ENCODE results near the gene RANBP10. TPM values are rescaled to one million over a fixed set of nuclear protein-coding genes. Genes with fewer than 3 reads are reported as not detected.
A peak's percentile ranks its signal among the peaks of the same experiment; 100 is the strongest.

Gene RANBP10
- total and polyA plus RNA-seq, 2 of the 13 experiments (the other 11 are each of a cell fraction or from before 2014, with no cell fraction given): 9.2 to 22.7 TPM

GRCh38 chr16:67847064-67847861, 40.9 kb upstream of the RANBP10 start, which contains the start of gene CENPT (continued):
- TF ChIP-seq, protein P1, sequence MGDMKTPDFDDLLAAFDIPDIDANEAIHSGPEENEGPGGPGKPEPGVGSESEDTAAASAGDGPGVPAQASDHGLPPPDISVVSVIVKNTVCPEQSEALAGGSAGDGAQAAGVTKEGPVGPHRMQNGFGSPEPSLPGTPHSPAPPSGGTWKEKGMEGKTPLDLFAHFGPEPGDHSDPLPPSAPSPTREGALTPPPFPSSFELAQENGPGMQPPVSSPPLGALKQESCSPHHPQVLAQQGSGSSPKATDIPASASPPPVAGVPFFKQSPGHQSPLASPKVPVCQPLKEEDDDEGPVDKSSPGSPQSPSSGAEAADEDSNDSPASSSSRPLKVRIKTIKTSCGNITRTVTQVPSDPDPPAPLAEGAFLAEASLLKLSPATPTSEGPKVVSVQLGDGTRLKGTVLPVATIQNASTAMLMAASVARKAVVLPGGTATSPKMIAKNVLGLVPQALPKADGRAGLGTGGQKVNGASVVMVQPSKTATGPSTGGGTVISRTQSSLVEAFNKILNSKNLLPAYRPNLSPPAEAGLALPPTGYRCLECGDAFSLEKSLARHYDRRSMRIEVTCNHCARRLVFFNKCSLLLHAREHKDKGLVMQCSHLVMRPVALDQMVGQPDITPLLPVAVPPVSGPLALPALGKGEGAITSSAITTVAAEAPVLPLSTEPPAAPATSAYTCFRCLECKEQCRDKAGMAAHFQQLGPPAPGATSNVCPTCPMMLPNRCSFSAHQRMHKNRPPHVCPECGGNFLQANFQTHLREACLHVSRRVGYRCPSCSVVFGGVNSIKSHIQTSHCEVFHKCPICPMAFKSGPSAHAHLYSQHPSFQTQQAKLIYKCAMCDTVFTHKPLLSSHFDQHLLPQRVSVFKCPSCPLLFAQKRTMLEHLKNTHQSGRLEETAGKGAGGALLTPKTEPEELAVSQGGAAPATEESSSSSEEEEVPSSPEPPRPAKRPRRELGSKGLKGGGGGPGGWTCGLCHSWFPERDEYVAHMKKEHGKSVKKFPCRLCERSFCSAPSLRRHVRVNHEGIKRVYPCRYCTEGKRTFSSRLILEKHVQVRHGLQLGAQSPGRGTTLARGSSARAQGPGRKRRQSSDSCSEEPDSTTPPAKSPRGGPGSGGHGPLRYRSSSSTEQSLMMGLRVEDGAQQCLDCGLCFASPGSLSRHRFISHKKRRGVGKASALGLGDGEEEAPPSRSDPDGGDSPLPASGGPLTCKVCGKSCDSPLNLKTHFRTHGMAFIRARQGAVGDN (CRISPR knock-in tag; IDR thresholded peaks at IDR 0.05): no peak; the same call in 1 of the 2 replicates
- no peak for TF ChIP-seq NFKBIZ (CRISPR knock-in tag; IDR thresholded peaks at IDR 0.05)
- no peak for TF ChIP-seq NAIF1 (CRISPR knock-in tag; IDR thresholded peaks at IDR 0.05; ENCODE audit: borderline replicate concordance)
- peak; percentile 25 for TF ChIP-seq TGIF2 (CRISPR knock-in tag; IDR thresholded peaks at IDR 0.05)
- peak; percentile 78 for TF ChIP-seq AGO2 (optimal IDR thresholded peaks at IDR 0.05; ENCODE audit: low read depth, low read length)
- no peak for TF ChIP-seq HNRNPH1 (optimal IDR thresholded peaks at IDR 0.05; ENCODE audit: low read depth, low read length)
- no peak for TF ChIP-seq FOXK1 (CRISPR knock-in tag; IDR thresholded peaks at IDR 0.05; ENCODE audit: borderline replicate concordance, low read depth)
- no peak for TF ChIP-seq ZNF20 (CRISPR knock-in tag; IDR thresholded peaks at IDR 0.05)
- no peak for TF ChIP-seq TARDBP (CRISPR knock-in tag; IDR thresholded peaks at IDR 0.05)
- peak; percentile 71; the same call in 1 of the 2 replicates for TF ChIP-seq ZBTB7A (CRISPR knock-in tag; IDR thresholded peaks at IDR 0.05)
- TF ChIP-seq ZNF879 (CRISPR knock-in tag; IDR thresholded peaks at IDR 0.05): 0 out of 2 replicates have a peak, but pooled peaks have one; percentile 43
- TF ChIP-seq, protein P2, sequence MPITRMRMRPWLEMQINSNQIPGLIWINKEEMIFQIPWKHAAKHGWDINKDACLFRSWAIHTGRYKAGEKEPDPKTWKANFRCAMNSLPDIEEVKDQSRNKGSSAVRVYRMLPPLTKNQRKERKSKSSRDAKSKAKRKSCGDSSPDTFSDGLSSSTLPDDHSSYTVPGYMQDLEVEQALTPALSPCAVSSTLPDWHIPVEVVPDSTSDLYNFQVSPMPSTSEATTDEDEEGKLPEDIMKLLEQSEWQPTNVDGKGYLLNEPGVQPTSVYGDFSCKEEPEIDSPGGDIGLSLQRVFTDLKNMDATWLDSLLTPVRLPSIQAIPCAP (CRISPR knock-in tag; IDR thresholded peaks at IDR 0.05; ENCODE audit: low read depth): no peak
- TF ChIP-seq PAX8 (CRISPR knock-in tag; IDR thresholded peaks at IDR 0.05; ENCODE audit: borderline replicate concordance): no peak
- no peak for TF ChIP-seq ELK4 (CRISPR knock-in tag; IDR thresholded peaks at IDR 0.05; ENCODE audit: borderline replicate concordance)
- no peak; the same call in 1 of the 2 replicates for TF ChIP-seq ATF2 (CRISPR knock-in tag; IDR thresholded peaks at IDR 0.05)
- TF ChIP-seq KAT2B (IDR thresholded peaks at IDR 0.05; ENCODE audit: borderline replicate concordance, low read depth, low read length): no peak
- no peak for TF ChIP-seq KDM1A (CRISPR knock-in tag; IDR thresholded peaks at IDR 0.05)
- no peak for TF ChIP-seq ZSCAN9 (CRISPR knock-in tag; IDR thresholded peaks at IDR 0.05; ENCODE audit: borderline replicate concordance)
- no peak for TF ChIP-seq SP1 (IDR thresholded peaks at IDR 0.05)
- no peak for TF ChIP-seq SP1 (CRISPR knock-in tag; IDR thresholded peaks at IDR 0.05)
- no peak for TF ChIP-seq ZNF354B (CRISPR knock-in tag; IDR thresholded peaks at IDR 0.05)
- TF ChIP-seq MXD4 (CRISPR knock-in tag; IDR thresholded peaks at IDR 0.05): no peak
- peak; percentile 76; the same call in 1 of the 2 replicates for TF ChIP-seq ZSCAN20 (CRISPR knock-in tag; IDR thresholded peaks at IDR 0.05; ENCODE audit: borderline replicate concordance)

Measured in HepG2 (cell line).